ENCODE data around the gene ARMH1. TPM values are rescaled to one million over a fixed set of nuclear protein-coding genes. Genes with fewer than 3 reads are reported as not detected.

Gene ARMH1
- total and polyA plus RNA-seq, 2 experiments from 2014 or later, result 1.4 to 1.6 TPM

- peaks cover 11% of the 10 kb centered on the region; the same call in 1 of the 2 replicates for H3F3A ChIP-seq (ENCODE audit: insufficient read depth)
- in situ Hi-C loops (cut with MboI), result no loop called here
- no peaks in the 10 kb centered on the region for H4K20me1 ChIP-seq (ENCODE audit: insufficient read depth)
- no peak overlapping the region for H3K4me3 ChIP-seq
- no peak overlapping the region for H3K27ac ChIP-seq
- TF ChIP-seq EZH2phosphoT487 (IDR thresholded peaks at IDR 0.05; ENCODE audit: insufficient read depth, low read depth) (no peak), EZH2 (IDR thresholded peaks at IDR 0.05; ENCODE audit: insufficient read depth, poor library complexity, severe bottlenecking) (no peak)
- H3K9me2 ChIP-seq (ENCODE audit: insufficient read depth), result no peaks in the 10 kb centered on the region
- DNase-seq, result no peak
- no peaks in the 10 kb centered on the region for H3K79me2 ChIP-seq (ENCODE audit: insufficient read depth)
- no peak overlapping the region for H3K9ac ChIP-seq
- H3K9me3 ChIP-seq (ENCODE audit: low read depth), result no peaks in the 10 kb centered on the region
- H2AFZ ChIP-seq, result no peak overlapping the region
- H3K36me3 ChIP-seq (ENCODE audit: low read depth), result no peaks in the 10 kb centered on the region
- 97 to 98% methylated on average over 2 of the region's 2 CpGs for WGBS, 2 experiments (ENCODE audit: low coverage in 1 of 2, low lambda C conversion rate in 2 of 2, missing lambda C conversion rate in 2 of 2)
- no peaks in the 10 kb centered on the region for H3K27me3 ChIP-seq (replicated peaks; ENCODE audit: insufficient read depth)
- H3K4me2 ChIP-seq (ENCODE audit: unreplicated experiment), result no peak overlapping the region
- peaks cover 11% of the 10 kb centered on the region for H3K4me1 ChIP-seq (ENCODE audit: insufficient read depth)
Measured at GRCh38 chr1:44647896-44648295, 26.6 kb upstream of the ARMH1 start.

- peaks cover 11% of the 10 kb centered on the region for H3F3A ChIP-seq (ENCODE audit: insufficient read depth)
- WGBS, 2 experiments (ENCODE audit: low coverage in 1 of 2, low lambda C conversion rate in 2 of 2, missing lambda C conversion rate in 2 of 2), result 91 to 94% methylated on average over 13 of the region's 13 CpGs
- no peak for DNase-seq
- H3K27me3 ChIP-seq (replicated peaks; ENCODE audit: insufficient read depth), result no peaks in the 10 kb centered on the region
- H2AFZ ChIP-seq, result no peak overlapping the region
- H3K4me3 ChIP-seq, result no peak overlapping the region
- no peaks in the 10 kb centered on the region for H3K9me2 ChIP-seq (ENCODE audit: insufficient read depth)
- no peak overlapping the region for H3K4me2 ChIP-seq (ENCODE audit: unreplicated experiment)
- in situ Hi-C loops (cut with MboI), result no loop called here
- no peak overlapping the region for H3K27ac ChIP-seq
- H4K20me1 ChIP-seq (ENCODE audit: insufficient read depth), result no peaks in the 10 kb centered on the region
- H3K9me3 ChIP-seq (ENCODE audit: low read depth), result no peaks in the 10 kb centered on the region
- no peak for TF ChIP-seq EZH2phosphoT487 (IDR thresholded peaks at IDR 0.05; ENCODE audit: insufficient read depth, low read depth)
- TF ChIP-seq EZH2 (IDR thresholded peaks at IDR 0.05; ENCODE audit: insufficient read depth, poor library complexity, severe bottlenecking), result no peak
- H3K4me1 ChIP-seq (ENCODE audit: insufficient read depth), result peaks cover 11% of the 10 kb centered on the region
- H3K9ac ChIP-seq, result no peak overlapping the region
- H3K79me2 ChIP-seq (ENCODE audit: insufficient read depth), result no peaks in the 10 kb centered on the region
- no peaks in the 10 kb centered on the region for H3K36me3 ChIP-seq (ENCODE audit: low read depth)
Measured at GRCh38 chr1:44648529-44649250, 25.8 kb upstream of the ARMH1 start.

- Histone ChIP-seq H3K9ac (no peak overlapping the region), H3K4me1 (ENCODE audit: insufficient read depth) (peaks cover 11% of the 10 kb centered on the region), H3K9me3 (ENCODE audit: low read depth) (no peaks in the 10 kb centered on the region), H3K9me2 (ENCODE audit: insufficient read depth) (no peaks in the 10 kb centered on the region), H3K4me3 (no peak overlapping the region), H3K4me2 (ENCODE audit: unreplicated experiment) (no peak overlapping the region), H3K27ac (no peak overlapping the region), H4K20me1 (ENCODE audit: insufficient read depth) (no peaks in the 10 kb centered on the region), H3K36me3 (ENCODE audit: low read depth) (no peaks in the 10 kb centered on the region), H2AFZ (no peak overlapping the region), H3K27me3 (replicated peaks; ENCODE audit: insufficient read depth) (no peaks in the 10 kb centered on the region), H3K79me2 (ENCODE audit: insufficient read depth) (no peaks in the 10 kb centered on the region), H3F3A (ENCODE audit: insufficient read depth) (peaks cover 11% of the 10 kb centered on the region)
- in situ Hi-C loops (cut with MboI), result loop anchor here (5.0 kb wide), 1 partner anchor 42 kb away; no protein-coding TSS in a partner anchor
- no peak for DNase-seq
- 92 to 93% methylated on average over 13 of the region's 13 CpGs for WGBS, 2 experiments (ENCODE audit: low coverage in 1 of 2, low lambda C conversion rate in 2 of 2, missing lambda C conversion rate in 2 of 2)
- TF ChIP-seq EZH2 (IDR thresholded peaks at IDR 0.05; ENCODE audit: insufficient read depth, poor library complexity, severe bottlenecking), result no peak
- no peak for TF ChIP-seq EZH2phosphoT487 (IDR thresholded peaks at IDR 0.05; ENCODE audit: insufficient read depth, low read depth)
Measured at GRCh38 chr1:44649788-44650158, 24.7 kb upstream of the ARMH1 start.

DNA sequence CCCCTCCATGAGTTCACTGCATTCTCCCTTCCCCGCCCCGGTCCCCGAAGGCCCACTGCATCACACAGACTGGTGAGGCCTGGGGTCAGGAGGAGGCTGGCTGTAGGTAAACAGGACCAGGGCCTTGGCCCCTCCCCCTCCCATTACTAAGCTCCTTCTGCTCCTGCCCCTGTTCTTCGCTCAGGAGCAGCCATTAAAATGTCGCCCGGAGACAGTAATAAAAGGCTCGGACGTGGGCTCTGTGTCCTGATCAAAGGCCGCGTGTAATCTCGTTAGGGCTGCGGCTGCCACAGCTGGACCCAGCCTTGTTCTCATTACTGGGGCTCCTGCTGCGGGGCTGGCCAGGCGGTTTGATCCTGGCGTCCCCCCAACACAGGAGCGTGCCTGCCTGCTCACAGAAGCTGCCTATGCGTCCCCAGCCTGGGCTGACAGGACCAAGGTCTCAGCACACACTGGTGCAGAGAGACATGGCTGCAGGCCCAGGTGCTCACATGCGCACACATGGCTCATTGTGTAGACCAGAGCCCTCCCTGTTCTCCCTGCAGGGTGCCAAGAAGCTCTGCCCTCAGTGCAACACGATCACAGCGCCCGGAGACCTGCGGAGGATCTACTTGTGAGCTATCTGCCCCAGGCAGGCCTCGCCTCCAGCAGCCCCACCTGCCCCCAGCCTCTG lies 24.2 kb upstream of the ARMH1 start:
- no peaks in the 10 kb centered on the region for H3K9me2 ChIP-seq (ENCODE audit: insufficient read depth)
- no peak overlapping the region for H3K4me3 ChIP-seq
- no peaks in the 10 kb centered on the region for H3K27me3 ChIP-seq (replicated peaks; ENCODE audit: insufficient read depth)
- DNase-seq, result no peak
- no peak overlapping the region for H3K27ac ChIP-seq
- no peaks in the 10 kb centered on the region for H4K20me1 ChIP-seq (ENCODE audit: insufficient read depth)
- TF ChIP-seq EZH2 (IDR thresholded peaks at IDR 0.05; ENCODE audit: insufficient read depth, poor library complexity, severe bottlenecking) (no peak), EZH2phosphoT487 (IDR thresholded peaks at IDR 0.05; ENCODE audit: insufficient read depth, low read depth) (no peak)
- H2AFZ ChIP-seq, result no peak overlapping the region
- H3K79me2 ChIP-seq (ENCODE audit: insufficient read depth), result no peaks in the 10 kb centered on the region
- H3K4me1 ChIP-seq (ENCODE audit: insufficient read depth), result peaks cover 8% of the 10 kb centered on the region
- peaks cover 11% of the 10 kb centered on the region for H3F3A ChIP-seq (ENCODE audit: insufficient read depth)
- 86 to 87% methylated on average over 20 to 23 of the region's 23 CpGs for WGBS, 2 experiments (ENCODE audit: low coverage in 1 of 2, low lambda C conversion rate in 2 of 2, missing lambda C conversion rate in 2 of 2)
- no peak overlapping the region for H3K4me2 ChIP-seq (ENCODE audit: unreplicated experiment)
- H3K9me3 ChIP-seq (ENCODE audit: low read depth), result no peaks in the 10 kb centered on the region
- H3K36me3 ChIP-seq (ENCODE audit: low read depth), result no peaks in the 10 kb centered on the region
- no peak overlapping the region for H3K9ac ChIP-seq
- in situ Hi-C loops (cut with MboI), result loop anchor here (5.0 kb wide), 1 partner anchor 43 kb away; no protein-coding TSS in a partner anchor
